ENCODE measurements around the gene CNDP2.

GRCh38 chr18:74463983-74464382 is 32.2 kb upstream of the CNDP2 start:
- TF ChIP-seq CTCF (IDR thresholded peaks at IDR 0.05) (no peak), POLR2AphosphoS5 (IDR thresholded peaks at IDR 0.05) (no peak)
